ENCODE results near the gene DPYD.

DPYD gene

DNA sequence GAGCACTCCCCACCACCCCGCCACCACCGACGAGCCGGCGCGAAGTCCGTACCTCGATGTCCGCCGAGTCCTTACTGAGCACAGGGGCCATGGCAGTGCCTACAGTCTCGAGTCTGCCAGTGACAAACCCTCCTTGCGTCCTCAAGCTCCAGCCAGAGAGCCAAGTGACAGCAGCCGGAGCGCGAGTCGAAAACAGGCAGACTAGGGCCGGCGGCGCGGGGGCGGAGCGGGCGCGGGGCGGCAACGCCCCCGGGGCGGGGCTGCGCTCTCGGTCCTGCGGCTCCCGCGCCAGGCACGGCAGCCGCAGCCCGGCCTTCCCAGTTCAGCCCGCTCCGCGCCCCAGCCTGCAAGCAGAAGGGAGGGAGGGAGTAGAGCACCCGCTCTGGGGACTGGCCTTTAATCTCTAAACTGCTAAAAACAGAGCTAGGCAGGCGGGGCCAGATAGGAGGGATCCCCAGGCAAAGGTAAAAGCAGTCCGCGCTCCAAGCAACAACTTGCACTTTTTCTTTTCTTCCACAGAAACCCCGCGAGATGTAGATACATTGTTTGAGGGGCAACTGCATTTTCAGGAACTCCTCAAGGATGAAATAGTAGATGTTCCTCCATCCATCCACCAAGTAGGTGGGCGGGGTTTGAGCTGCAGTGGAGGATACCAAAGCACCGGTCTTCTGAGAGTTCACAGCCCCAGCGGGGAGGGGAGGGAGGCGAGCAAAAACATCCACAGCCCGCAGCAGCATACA is at the start of gene DPYD:
Gene DPYD (minus strand): TSS at position 203 of the 740 bp plus-strand sequence. CDS start 112 bp downstream, at position 91.
- peak; percentile 45 for DNase-seq

DNA sequence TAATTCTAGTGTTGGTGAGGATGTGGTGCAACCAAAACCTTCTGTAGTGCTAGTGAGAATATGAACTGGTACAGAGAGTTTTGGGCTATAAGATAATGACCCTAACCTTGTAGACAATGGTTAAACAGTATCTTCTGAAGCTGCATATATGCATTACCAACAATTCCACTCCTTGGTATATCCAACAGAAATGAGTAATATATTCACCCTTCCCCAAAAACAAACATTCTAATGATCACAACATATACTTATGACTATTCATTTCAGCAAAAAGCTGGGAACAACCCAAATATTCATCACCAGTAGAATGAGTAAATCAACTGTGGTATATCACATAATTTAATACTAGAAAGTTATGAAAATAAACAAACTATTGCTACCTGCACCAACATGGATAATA is 39.6 kb upstream of the DPYD start:
- no peak for DNase-seq

DNA sequence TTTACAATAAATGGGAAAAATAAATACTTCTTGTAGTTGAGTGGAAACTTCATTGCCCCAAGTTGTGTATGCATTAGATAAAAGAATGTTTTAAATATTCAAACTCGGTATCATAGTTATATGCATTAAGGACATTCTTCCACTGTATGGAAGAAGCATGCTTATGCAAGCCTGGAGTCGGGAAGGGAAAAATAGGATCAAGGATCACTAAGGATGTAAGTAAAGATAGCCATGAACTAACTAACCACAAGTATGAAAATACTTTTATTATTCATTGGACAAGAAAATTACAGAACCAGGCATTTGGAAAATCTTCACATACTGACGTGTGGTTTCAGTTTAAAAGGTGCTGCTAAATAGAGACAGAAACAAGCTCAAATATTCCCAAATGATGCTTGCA is 26.9 kb upstream of the DPYD start:
- no peak for DNase-seq

DNA sequence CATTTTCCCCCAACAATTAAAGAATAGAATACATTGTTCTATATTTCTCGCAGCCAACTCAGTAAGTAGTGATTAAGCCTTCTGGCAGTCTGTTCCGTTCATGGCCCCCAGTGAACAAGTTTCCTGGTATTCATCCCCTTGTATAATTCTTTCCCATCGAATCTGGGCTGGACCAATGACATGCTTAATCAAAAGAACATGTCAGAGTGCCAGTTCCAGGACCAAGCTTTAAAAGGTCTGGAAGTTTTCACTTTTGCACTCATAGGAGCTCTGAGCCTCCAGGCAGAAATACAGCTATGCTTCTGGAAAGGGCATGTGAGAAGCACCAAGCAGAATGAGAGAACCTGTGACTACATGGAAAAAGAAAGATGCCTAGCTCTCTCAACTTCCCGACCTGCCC is 22.5 kb upstream of the DPYD start:
- DNase-seq = no peak

DNA sequence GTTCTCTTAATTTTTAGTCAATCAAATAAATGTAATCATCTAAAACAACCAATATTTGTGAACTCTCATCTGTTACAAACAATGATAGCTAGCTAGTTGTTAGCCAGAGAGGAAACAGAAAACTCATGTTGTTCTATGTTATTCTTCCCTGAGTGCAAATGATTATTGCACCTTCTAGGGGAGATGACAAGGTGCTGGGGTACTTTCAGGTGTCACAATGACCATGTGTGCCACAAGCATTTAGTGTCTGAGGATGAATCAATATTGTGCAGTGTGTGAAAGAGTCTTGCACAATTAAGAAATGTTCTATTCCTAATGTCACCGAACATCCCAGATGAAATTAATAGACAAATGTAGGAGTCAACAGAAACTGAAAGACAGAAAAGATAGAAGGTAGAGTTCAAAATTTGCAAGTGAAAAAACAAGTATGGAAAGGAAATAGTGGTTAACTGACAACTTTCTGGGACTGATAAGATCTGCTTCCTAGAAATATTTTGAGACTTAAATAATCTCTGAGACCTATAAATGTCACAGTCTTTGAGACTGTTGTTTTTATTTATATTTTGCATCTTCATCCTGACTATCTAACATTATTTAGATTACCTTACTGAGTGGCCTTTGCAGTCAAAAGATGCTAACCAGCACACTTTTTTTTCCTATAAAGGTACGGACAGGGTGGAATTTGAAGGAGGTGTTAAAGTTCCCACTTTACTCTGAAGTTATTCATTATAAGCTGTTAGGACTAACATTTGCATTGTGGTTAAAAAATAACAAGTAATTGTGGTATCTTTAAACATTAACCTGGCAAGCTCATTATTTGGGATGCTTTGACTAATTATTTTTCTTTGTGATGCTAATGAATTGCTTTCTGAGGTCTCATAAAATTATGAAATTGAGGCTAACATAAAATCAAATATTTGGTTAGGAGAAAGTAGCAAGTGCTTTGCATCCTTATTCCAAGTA is 21.6 kb upstream of the DPYD start:
- no peak for DNase-seq

DNA sequence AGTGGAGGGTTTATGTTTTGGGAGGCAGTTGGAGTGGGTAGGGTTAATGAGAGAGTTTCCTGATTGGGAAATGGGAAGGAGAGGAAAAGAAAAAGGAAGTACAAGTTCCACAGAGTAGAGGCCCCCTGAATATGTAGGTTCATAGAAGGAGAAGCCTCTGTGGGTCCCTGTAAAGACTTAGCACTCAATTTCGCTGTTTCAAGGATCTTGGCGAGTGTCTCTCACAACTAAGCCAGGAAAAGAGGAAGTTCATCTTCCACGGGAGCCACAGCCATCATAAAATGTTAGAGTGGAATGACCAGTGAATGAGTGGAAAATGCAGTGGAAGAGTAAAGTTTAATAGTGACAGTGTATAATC is 17.4 kb upstream of the DPYD start:
- DNase-seq = no peak

DNA sequence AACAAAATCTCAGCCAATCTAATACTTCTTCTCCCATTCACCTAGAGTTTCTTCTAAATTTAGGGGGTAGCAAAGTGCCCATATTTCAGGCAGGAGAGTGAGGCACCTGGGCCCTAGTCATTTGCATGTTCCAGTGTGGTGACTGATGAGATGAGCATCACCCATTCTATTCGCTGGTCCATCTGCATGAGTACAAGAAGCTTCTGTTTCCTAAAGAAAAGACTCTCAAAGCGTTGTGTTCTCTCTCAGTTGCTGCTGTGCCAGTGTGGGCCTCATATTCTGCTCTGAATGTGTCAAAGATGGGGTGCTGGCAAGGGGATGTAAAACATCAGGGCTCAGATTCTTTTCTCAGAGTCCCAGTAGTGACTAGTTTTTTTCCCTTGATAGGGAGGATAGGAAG is 16.1 kb upstream of the DPYD start:
- no peak for DNase-seq

DNA sequence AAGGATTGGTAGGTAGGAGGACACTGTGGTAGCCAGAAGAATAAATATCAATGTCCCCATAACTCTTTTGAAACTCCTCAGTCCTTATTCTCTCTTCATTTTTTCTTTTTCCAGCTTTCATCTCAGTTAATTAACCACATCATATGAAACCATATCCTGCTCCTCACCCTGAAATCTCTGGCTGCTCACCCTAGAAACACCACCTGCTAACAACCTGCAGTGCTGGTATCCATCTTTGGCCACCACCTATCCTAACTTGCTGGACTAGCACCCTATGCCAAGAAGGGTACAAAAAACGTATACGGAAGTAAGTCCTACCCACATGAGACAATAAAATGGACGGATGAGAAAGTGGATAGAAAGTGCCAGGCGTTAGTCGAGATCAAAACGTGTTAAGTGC is 13.7 kb upstream of the DPYD start:
- no peak for DNase-seq

DNA sequence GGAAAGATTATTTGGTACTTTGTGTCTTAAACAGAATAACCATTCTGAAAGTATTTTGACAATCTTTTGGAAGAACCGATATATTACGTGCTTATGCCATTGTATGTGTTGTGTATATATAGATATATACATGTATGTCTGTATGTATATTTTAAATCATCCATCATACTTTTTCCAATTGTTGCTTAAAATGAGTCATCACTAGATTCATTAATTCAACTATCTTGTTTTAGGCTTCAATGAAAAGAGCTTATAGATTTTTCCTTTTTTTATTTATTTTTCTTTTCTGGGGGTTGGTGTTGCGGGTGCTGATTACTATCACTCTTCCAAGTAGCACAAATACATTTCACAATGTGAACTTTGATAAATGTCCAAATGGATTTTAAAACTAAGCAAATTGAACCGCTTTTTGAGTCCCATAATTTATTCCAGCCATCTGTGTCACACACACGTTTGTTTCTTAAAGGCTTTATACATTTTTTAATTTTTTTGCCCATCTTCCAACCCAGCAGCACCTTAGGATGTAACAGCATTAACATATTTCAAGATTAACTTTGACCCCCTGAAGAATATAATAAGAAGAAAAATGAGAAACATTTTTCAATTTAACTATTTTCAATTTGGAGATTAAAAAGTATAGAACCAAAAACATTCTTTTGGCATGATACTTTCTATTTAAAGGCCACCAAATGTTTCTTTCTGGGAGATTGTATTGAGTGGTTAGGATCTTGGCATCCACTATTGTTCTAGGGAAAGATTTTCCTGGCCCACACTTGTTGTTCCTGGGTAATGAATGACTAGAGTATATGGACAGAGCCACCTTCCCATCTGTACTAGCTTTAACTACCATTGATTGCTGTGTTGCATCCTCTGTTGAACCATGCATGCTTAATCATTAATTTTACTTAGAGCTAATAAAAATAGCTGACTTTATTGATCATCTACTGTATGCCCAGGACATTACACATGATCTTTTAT is 9.3 kb upstream of the DPYD start:
- DNase-seq = no peak

DNA sequence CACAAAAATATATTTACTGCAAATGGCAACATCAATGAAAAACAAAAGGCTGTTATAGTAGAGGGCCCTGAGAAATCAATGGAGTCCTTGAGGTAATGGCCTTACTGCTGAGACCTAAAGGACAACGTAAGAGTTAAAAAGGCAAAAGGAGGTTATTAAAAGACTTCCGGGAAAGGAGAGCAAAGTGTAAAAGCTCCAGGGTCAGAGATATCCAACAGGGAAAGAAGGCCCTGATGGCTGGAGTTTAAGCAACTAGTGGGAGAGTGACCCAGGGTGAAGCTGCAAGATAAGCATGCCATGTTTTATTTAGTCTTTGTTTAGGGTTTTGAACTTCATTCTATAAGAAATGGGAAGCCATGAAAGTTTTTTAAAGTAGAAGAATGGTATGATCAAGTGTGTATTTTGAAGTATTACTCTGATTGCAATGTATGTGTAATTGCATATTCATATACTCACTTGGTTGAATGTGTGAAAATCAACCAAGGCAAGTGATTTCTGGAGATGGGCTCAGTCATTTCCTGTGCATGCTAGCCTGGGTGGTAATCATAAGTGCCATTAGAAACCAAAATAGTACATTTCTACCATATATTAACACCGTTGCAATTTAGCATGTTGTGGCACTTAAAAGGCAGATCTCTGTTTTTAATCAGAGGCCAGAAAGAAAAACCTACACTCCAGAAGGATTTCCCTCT is 5.3 kb upstream of the DPYD start:
- no peak for DNase-seq

DNA sequence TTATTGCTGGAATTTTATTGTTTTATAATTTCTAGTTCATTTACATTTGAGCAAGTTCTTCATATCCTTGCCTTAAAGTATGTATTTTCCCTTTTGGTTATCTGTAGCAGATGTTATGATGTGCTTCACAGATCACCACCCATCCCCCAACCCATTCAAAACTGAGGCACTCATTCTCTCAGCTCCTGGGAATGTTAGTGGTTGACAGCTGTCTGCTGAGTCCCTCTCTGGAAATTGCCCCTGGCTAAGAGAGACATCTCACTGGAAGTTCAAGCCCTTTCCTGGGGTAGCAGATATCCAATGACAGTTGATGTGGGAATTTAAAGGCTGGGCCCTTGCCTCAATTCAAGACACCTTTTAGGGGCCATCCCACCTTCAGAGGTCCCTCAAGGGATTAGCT is 4.3 kb upstream of the DPYD start:
- DNase-seq = no peak

DNA sequence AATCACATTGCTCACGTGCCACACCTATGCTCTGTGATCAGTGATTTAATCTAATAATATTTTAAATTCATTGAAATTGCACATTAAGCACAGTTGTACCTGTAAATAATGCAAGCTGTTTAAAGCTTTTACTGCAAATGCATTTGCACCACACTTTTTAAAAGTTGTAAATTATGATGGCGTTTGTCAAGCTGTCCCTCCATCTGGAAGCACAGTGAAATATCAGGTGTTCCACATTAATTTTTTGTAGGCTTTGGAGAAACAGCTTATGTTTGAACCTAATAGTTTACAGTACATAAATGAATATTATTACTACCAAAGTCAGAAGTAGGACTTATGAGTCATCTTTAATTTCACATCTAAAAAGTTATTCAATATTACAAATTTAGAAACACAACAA is 3.0 kb upstream of the DPYD start:
- DNase-seq = no peak

DNA sequence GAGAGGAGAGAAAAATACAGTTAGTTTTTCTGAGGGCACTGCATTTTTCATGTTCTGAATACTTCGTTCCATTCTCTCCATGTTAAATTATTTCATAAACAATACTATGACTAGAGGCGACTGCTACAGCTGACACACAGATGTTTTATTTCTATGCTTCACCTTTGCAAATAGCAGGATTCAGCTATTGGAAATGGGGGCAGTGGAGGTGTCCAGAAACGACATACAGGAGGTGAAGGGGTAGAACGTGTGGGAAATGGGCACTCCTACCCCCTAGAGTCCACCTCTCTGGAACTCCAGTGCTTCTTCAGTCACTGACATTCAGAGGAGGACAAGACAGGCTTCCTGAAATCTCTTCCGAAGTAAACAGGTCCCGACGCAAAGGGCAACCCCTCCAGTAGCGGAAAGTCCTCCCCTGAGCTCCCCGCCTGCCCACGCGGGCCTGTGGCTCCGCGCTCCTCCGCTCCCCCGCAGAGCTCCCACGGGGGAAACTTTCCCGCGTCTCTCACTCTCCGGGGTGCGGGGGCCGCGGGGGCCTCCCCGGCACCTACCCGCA is 480 bp downstream of the DPYD start:
- no peak for DNase-seq

DNA sequence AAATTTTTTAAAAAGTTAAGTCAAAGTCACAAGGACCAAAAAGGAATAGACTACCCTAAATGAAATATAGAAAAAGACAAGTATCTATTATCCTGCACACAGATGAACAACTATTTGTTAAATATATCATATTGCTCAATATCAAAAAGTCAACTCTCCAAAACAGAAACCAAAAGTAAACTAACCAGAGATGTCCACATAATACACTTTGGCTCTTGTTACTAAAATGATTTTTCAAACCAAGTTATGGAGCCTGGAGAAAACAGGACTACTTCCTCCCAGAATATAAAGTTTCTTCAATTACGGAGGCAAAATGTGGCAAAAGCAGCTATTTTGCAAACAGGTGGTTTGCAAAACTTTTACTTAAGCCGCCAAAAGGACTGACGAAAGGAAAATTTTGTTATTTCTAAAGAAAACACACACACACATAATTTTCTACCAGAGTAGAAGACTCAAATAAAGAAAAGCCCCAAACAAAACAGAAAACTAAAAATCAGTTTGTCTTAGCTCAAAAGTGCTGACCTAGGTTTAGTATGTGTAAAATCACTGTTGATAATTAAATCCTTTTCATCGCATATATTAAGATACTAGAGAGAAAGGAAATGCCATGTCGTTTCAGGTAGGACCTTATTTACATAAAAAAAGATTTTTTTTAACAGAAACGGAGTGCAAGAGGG is 1.1 kb downstream of the DPYD start:
- DNase-seq = no peak

DNA sequence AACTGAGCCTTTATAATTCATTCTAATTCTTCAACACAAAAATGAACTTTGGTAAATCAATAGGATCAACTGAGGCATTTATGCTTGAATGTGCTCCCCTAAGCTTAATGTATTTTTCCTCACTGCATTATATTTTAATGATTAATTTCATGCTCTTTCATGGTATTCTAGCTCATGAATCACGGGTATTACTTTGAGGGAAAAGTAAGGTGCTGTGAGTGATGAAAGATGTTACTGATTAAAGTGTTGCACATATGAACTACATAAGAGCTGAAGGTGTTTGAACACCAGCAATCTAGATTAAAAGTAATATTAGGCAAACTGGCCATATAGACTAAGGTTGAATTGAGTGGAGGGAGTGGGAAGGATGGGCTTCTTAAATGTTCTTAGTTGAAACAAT is 1.9 kb downstream of the DPYD start:
- DNase-seq = no peak

DNA sequence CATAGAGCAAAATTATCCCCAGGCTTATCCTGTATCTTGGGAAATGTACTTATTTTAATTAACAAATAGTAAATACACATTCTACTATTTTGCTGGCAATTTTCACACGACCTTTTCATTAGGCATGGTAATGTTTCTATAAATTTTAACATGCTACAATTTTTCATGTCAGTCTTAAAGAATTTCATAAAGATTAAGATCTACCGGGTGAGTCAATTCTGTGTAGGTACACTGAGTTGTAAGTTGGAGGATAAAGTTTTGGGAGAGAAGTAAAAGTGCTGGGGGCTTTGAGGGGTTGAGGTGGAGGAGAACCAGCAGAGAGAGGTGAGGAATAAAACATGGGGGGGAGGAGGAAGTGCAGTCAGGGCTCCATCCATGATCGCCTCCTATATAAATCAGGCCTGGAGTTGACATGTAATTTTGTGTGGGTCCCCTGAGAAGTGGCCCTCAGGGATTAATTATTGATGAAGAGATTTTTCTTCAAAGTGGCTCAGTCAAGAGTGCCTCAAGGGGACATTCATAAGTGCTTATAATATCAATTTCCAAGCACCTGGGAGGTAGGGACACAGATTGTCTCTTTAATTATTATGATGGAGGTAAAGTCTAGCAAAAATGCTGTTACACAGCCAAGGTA is 7.2 kb downstream of the DPYD start:
- no peak for DNase-seq

DNA sequence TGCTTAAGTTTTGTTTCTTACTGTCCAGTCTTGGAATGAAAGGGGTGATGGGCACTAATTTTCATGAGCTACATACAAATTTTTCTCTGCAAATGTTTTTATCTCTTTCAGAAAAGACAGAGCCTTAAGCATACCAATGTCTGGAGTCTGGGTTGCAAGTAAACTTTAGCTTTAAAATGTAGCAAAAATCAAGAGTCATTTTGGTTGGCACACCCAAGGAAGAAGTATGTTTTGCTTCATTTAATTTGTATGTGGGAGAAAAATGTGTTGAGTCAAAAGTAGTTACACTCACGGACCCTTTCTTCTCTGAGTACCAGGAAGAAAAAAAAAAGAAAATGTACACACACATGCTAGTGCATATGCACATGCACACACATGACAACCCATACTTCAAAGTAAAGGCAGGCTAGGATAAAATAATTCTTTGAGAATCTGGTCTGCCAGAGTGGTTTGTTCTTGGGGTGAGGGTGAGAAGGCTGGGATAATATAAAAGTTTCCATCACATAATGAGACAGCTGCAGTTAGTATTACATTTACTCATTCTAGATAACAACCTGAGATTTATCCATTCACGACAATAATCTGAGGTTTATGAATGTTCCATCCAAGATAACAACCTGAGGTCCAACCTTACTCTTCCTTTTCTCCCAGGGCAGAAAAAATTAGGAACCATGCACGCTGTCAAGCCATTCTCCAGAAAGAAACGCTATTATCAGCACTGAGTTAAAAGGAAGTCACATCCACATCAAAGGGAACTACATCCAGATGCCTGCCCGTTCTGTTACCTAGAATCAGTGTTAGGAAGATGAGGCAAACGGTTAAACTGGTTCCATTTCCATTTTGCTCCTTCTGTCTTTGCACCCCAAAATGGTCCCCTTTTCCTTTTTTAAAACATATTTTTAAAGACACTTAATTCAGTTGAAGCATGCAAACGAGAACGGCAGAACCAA is 9.3 kb downstream of the DPYD start:
- no peak for DNase-seq

DNA sequence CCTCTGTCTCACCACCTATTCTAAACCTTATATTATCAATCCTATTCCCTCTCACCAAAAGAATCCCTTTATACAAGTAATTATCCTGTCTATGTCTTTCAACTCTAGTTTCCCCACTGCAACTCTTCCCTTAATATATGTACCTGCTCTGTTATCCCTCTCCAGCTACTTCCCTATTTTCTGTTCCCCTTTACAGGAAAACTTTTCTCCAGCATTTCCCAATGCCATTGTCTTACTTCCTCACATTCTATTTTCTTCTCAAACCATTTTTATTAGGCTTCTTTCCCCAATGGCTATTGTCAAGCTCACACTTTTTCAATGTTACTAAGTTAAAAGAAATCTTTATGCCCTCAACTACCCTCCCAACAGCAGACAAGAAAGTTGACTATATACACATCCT is 11.6 kb downstream of the DPYD start:
- DNase-seq = no peak

DNA sequence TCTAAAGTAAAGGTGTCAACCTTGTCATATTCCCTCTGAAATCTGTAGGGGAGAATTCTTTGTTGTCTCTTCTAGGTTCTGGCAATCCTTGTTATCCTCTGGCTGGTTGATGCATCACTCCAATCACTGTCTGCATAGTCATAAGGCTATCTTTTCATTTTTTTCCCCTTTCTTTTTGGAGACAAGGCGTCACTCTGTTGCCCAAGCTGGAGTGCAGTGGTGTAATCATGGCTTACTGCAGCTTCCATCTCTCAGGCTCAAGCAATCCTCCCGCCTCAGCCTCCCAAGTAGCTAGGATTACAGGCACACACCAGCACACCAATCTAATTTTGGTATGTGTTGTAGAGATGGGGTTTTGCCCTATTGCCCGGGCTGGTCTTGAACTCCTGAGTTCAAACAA is 12.9 kb downstream of the DPYD start:
- DNase-seq = no peak

All from NCI-H2081 treated with DMSO at 0.1 percent for 48 hours (cell line).